22Rv1 (cell line): ENCODE results near the gene CABLES2.

ENCODE experiments used
- ZFX ChIP-seq: fragments of 450-650 bp; IDR thresholded peaks from 2 replicates; pipeline ENCODE4 v1.6.1; 2017; ENCODE audit warnings: antibody characterized with exemption, borderline replicate concordance
- TF ChIP-seq, protein P1 (sequence below): fragments of 450-650 bp; IDR thresholded peaks from 2 replicates; pipeline ENCODE4 v1.5.1; 2017; ENCODE audit warnings: mild to moderate bottlenecking

DNA sequence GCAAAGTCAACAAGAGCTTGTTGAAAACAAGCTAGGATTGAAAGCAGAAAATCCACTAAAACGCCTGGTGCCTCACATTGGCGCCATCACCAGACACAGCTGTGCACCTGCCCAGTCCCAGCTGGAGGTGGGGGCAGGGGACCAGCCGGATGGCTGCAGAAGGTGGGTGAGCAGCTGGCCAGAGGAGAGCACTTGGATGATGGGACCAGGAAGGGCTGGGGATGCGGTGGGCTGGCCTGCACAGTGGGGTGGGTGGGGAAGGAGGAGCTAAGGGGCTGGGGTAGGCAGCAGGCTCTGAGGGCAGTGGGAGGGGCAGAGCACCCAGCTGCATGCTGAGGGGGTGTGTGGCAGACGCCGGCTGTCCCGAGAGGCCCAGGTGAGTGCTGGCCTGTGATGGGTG is 7.1 kb downstream of the CABLES2 start:
- TF ChIP-seq, protein P1, sequence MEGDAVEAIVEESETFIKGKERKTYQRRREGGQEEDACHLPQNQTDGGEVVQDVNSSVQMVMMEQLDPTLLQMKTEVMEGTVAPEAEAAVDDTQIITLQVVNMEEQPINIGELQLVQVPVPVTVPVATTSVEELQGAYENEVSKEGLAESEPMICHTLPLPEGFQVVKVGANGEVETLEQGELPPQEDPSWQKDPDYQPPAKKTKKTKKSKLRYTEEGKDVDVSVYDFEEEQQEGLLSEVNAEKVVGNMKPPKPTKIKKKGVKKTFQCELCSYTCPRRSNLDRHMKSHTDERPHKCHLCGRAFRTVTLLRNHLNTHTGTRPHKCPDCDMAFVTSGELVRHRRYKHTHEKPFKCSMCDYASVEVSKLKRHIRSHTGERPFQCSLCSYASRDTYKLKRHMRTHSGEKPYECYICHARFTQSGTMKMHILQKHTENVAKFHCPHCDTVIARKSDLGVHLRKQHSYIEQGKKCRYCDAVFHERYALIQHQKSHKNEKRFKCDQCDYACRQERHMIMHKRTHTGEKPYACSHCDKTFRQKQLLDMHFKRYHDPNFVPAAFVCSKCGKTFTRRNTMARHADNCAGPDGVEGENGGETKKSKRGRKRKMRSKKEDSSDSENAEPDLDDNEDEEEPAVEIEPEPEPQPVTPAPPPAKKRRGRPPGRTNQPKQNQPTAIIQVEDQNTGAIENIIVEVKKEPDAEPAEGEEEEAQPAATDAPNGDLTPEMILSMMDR = no peak
- TF ChIP-seq ZFX = no peak
